ENCODE measurements around the gene YBEY.

The YBEY gene

GRCh38 chr21:46247699-46248421, 38.3 kb upstream of the YBEY start:
- Histone ChIP-seq H3K9me3 (ENCODE audit: control insufficient read depth, insufficient read depth, low read depth, low read length) (no peaks in the 10 kb centered on the region), H3K36me3 (ENCODE audit: control insufficient read depth in 2 of 2, insufficient read depth in 1 of 2, low read length in 2 of 2) (peaks cover 52 to 94% of the 10 kb centered on the region in 2 experiments), H3K4me3 (ENCODE audit: low read depth, low read length) (no peak overlapping the region), H3K4me1 (ENCODE audit: control insufficient read depth, insufficient read depth, low read length) (no peaks in the 10 kb centered on the region), H3K27ac (ENCODE audit: extremely low read depth, low read depth, low read length) (no peak overlapping the region)
- CTCF ChIA-PET, result no interaction called here
- TF ChIP-seq GFI1B (tag by site-specific recombination; IDR thresholded peaks at IDR 0.05) (no peak), ZNF558 (tag by site-specific recombination; IDR thresholded peaks at IDR 0.05) (no peak), HOXD13 (CRISPR knock-in tag; IDR thresholded peaks at IDR 0.05; ENCODE audit: borderline replicate concordance) (no peak), ZNF121 (tag by site-specific recombination; IDR thresholded peaks at IDR 0.05) (peak; percentile 95)
- POLR2A ChIA-PET, result no interaction called here

- ChIA-PET POLR2A (no interaction called here), CTCF (no interaction called here)
- TF ChIP-seq ZNF140 (tag by site-specific recombination; IDR thresholded peaks at IDR 0.05) (no peak), ZNF19 (tag by site-specific recombination; IDR thresholded peaks at IDR 0.05; ENCODE audit: low read depth) (no peak), KLF7 (tag by site-specific recombination; IDR thresholded peaks at IDR 0.05; ENCODE audit: borderline replicate concordance) (no peak), ZNF837 (tag by site-specific recombination; IDR thresholded peaks at IDR 0.05) (no peak), ZNF148 (tag by site-specific recombination; IDR thresholded peaks at IDR 0.05; ENCODE audit: borderline replicate concordance) (no peak), KLF8 (tag by site-specific recombination; IDR thresholded peaks at IDR 0.05) (no peak), GLI2 (tag by site-specific recombination; IDR thresholded peaks at IDR 0.05; ENCODE audit: borderline replicate concordance, low read depth) (no peak), MYNN (tag by site-specific recombination; IDR thresholded peaks at IDR 0.05; ENCODE audit: borderline replicate concordance) (no peak), ZNF354C (tag by site-specific recombination; IDR thresholded peaks at IDR 0.05; ENCODE audit: borderline replicate concordance, low read depth) (no peak), ZBTB44 (tag by site-specific recombination; IDR thresholded peaks at IDR 0.05) (no peak), ZNF704 (tag by site-specific recombination; IDR thresholded peaks at IDR 0.05) (no peak), BCL11A (tag by site-specific recombination; IDR thresholded peaks at IDR 0.05; ENCODE audit: low read depth) (no peak), ZNF133 (tag by site-specific recombination; IDR thresholded peaks at IDR 0.05) (no peak), ZSCAN18 (tag by site-specific recombination; IDR thresholded peaks at IDR 0.05) (no peak), ATF2 (tag by site-specific recombination; IDR thresholded peaks at IDR 0.05; ENCODE audit: low read depth) (no peak)
- no peak overlapping the region for H3K27ac ChIP-seq (ENCODE audit: extremely low read depth, low read depth, low read length)
- H3K4me1 ChIP-seq (ENCODE audit: control insufficient read depth, insufficient read depth, low read length), result no peaks in the 10 kb centered on the region
- H3K36me3 ChIP-seq (ENCODE audit: control insufficient read depth in 2 of 2, insufficient read depth in 1 of 2, low read length in 2 of 2), result peaks cover 52 to 94% of the 10 kb centered on the region in 2 experiments
- no peak overlapping the region for H3K4me3 ChIP-seq (ENCODE audit: low read depth, low read length)
- H3K9me3 ChIP-seq (ENCODE audit: control insufficient read depth, insufficient read depth, low read depth, low read length), result no peaks in the 10 kb centered on the region
Observed at GRCh38 chr21:46248422-46248782, 37.7 kb upstream of the YBEY start.
